ENCODE measurements around the gene SLC6A9. TPM values are rescaled to one million over a fixed set of nuclear protein-coding genes. Genes with fewer than 3 reads are reported as not detected.

SLC6A9 gene
- total RNA-seq, 1 experiment from 2014 or later = 9.2 TPM

GRCh38 chr1:44012404-44012803 is 18.9 kb downstream of the SLC6A9 start:
- TF ChIP-seq TCF7L2 (IDR thresholded peaks at IDR 0.05; ENCODE audit: low read depth, low read length) (no peak), POLR2AphosphoS5 (IDR thresholded peaks at IDR 0.05; ENCODE audit: low read depth, low read length) (no peak), CTCF (IDR thresholded peaks at IDR 0.05) (no peak), SIN3A (IDR thresholded peaks at IDR 0.05; ENCODE audit: borderline replicate concordance, insufficient read depth, low read depth, low read length) (no peak), REST (IDR thresholded peaks at IDR 0.05; ENCODE audit: insufficient read depth in 1 of 2, low read depth in 2 of 2, low read length in 1 of 2) (no peak)
- CTCF ChIA-PET = no interaction called here
- Histone ChIP-seq H3K9me3 (ENCODE audit: control insufficient read depth, insufficient read depth, low read depth, low read length) (no peaks in the 10 kb centered on the region), H3K27me3 (ENCODE audit: control insufficient read depth, insufficient read depth, low read length) (no peaks in the 10 kb centered on the region), H3K36me3 (ENCODE audit: control insufficient read depth, insufficient read depth, low read length) (no peaks in the 10 kb centered on the region), H3K4me1 (ENCODE audit: control insufficient read depth, insufficient read depth, low read length) (no peaks in the 10 kb centered on the region), H3K27ac (ENCODE audit: low read length) (no peak overlapping the region), H3K4me3 (ENCODE audit: low read depth in 2 of 2, low read length in 2 of 2) (no peak overlapping the region)
- DNase-seq (ENCODE audit: low read depth, low spot score) (no peak), ATAC-seq (no peak)
- intact Hi-C loops (cut with micrococcal nuclease; ENCODE audit: unreplicated experiment) (no loop called here), in situ Hi-C loops (cut with HindIII; ENCODE audit: low pct_unique_long_range_greater_than_20kb, low sequenced_read_pairs) (no loop called here)
- POLR2A ChIA-PET = no interaction called here
- BruUV-seq (replicated peaks) = no TSS peak

- intact Hi-C loops (cut with micrococcal nuclease; ENCODE audit: unreplicated experiment) = no loop called here
- no peak for TF ChIP-seq SIN3A (IDR thresholded peaks at IDR 0.05; ENCODE audit: borderline replicate concordance, insufficient read depth, low read depth, low read length)
- no peak for TF ChIP-seq REST (IDR thresholded peaks at IDR 0.05; ENCODE audit: insufficient read depth in 1 of 2, low read depth in 2 of 2, low read length in 1 of 2)
- TF ChIP-seq TCF7L2 (IDR thresholded peaks at IDR 0.05; ENCODE audit: low read depth, low read length) = no peak
- no peak for TF ChIP-seq CTCF (IDR thresholded peaks at IDR 0.05)
- TF ChIP-seq POLR2AphosphoS5 (IDR thresholded peaks at IDR 0.05; ENCODE audit: low read depth, low read length) = no peak
- Histone ChIP-seq H3K4me1 (ENCODE audit: control insufficient read depth, insufficient read depth, low read length) (peaks cover under 1% of the 10 kb centered on the region; the same call in 1 of the 2 replicates), H3K36me3 (ENCODE audit: control insufficient read depth, insufficient read depth, low read length) (no peaks in the 10 kb centered on the region), H3K27ac (ENCODE audit: low read length) (no peak overlapping the region), H3K27me3 (ENCODE audit: control insufficient read depth, insufficient read depth, low read length) (no peaks in the 10 kb centered on the region), H3K9me3 (ENCODE audit: control insufficient read depth, insufficient read depth, low read depth, low read length) (no peaks in the 10 kb centered on the region), H3K4me3 (ENCODE audit: low read depth in 2 of 2, low read length in 2 of 2) (no peak overlapping the region)
- ATAC-seq = peak; percentile 53; the same call in 1 of the 2 replicates
- DNase-seq (ENCODE audit: low read depth, low spot score) = no peak
- CTCF ChIA-PET = interaction anchor here (1.6 kb wide), 1 partner anchor 37 kb away, joined by 10 read pairs; no protein-coding TSS in a partner anchor
- POLR2A ChIA-PET = interaction anchor here (0.6 kb wide), 1 partner anchor 19 kb away, joined by 3 read pairs; no protein-coding TSS in a partner anchor
- in situ Hi-C loops (cut with HindIII; ENCODE audit: low pct_unique_long_range_greater_than_20kb, low sequenced_read_pairs) = no loop called here
- BruUV-seq (replicated peaks) = no TSS peak
Measured at GRCh38 chr1:44010935-44011471, 20.3 kb downstream of the SLC6A9 start.

Measured in Panc1 (cell line).